ENCODE measurements around the gene TPD52L2.

Gene TPD52L2

GRCh38 chr20:63864978-63865640 lies at the start of gene TPD52L2:
TPD52L2 (plus strand) TSS chr20:63865270; CDS start chr20:63865366, 96 bp downstream.
- Mint-ChIP-seq H3K4me3 (peak within 1 kb of the TSS; percentile 93), H3K27ac (peak within 1 kb of the TSS; percentile 96), H3K4me1 (ENCODE audit: low read depth) (peaks cover 20% of the 10 kb centered on the region), H3K9me3 (no peaks in the 10 kb centered on the region), H3K27me3 (no peaks in the 10 kb centered on the region), H3K36me3 (ENCODE audit: low read depth) (peaks cover 31% of the 10 kb centered on the region)

- Mint-ChIP-seq H3K36me3 (ENCODE audit: low read depth) (no peaks in the 10 kb centered on the region), H3K4me3 (no peak overlapping the region), H3K27ac (no peak overlapping the region), H3K9me3 (no peaks in the 10 kb centered on the region), H3K27me3 (no peaks in the 10 kb centered on the region), H3K4me1 (ENCODE audit: low read depth) (no peaks in the 10 kb centered on the region)
Measured at GRCh38 chr20:63815615-63816253, 49.3 kb upstream of the TPD52L2 start.

GRCh38 chr20:63819224-63819921 lies 45.7 kb upstream of the TPD52L2 start:
- Mint-ChIP-seq H3K4me3 (peak overlapping the region; percentile 33), H3K36me3 (ENCODE audit: low read depth) (no peaks in the 10 kb centered on the region), H3K27ac (no peak overlapping the region), H3K4me1 (ENCODE audit: low read depth) (no peaks in the 10 kb centered on the region), H3K9me3 (no peaks in the 10 kb centered on the region), H3K27me3 (no peaks in the 10 kb centered on the region)

GRCh38 chr20:63821811-63822210 lies 43.3 kb upstream of the TPD52L2 start:
- Mint-ChIP-seq H3K4me1 (ENCODE audit: low read depth) (peaks cover 8% of the 10 kb centered on the region), H3K9me3 (no peaks in the 10 kb centered on the region), H3K27ac (no peak overlapping the region), H3K27me3 (peaks cover 9% of the 10 kb centered on the region), H3K4me3 (no peak overlapping the region), H3K36me3 (ENCODE audit: low read depth) (no peaks in the 10 kb centered on the region)

GRCh38 chr20:63822276-63822696 lies 42.8 kb upstream of the TPD52L2 start:
- Mint-ChIP-seq H3K4me3 (no peak overlapping the region), H3K27me3 (peaks cover 9% of the 10 kb centered on the region), H3K27ac (no peak overlapping the region), H3K4me1 (ENCODE audit: low read depth) (peaks cover 8% of the 10 kb centered on the region), H3K9me3 (no peaks in the 10 kb centered on the region), H3K36me3 (ENCODE audit: low read depth) (no peaks in the 10 kb centered on the region)

- peaks cover 8% of the 10 kb centered on the region for H3K4me1 Mint-ChIP-seq (ENCODE audit: low read depth)
- peaks cover 18% of the 10 kb centered on the region for H3K27me3 Mint-ChIP-seq
- H3K9me3 Mint-ChIP-seq = no peaks in the 10 kb centered on the region
- no peaks in the 10 kb centered on the region for H3K36me3 Mint-ChIP-seq (ENCODE audit: low read depth)
- H3K4me3 Mint-ChIP-seq = no peak overlapping the region
- H3K27ac Mint-ChIP-seq = no peak overlapping the region
Measured at GRCh38 chr20:63823691-63824311, 41.3 kb upstream of the TPD52L2 start.

GRCh38 chr20:63825331-63826118 lies 39.5 kb upstream of the TPD52L2 start:
- Mint-ChIP-seq H3K9me3 (no peaks in the 10 kb centered on the region), H3K36me3 (ENCODE audit: low read depth) (no peaks in the 10 kb centered on the region), H3K27ac (no peak overlapping the region), H3K4me1 (ENCODE audit: low read depth) (peaks cover 18% of the 10 kb centered on the region), H3K27me3 (peaks cover 31% of the 10 kb centered on the region), H3K4me3 (no peak overlapping the region)

- H3K4me1 Mint-ChIP-seq (ENCODE audit: low read depth) = peaks cover 18% of the 10 kb centered on the region
- no peaks in the 10 kb centered on the region for H3K36me3 Mint-ChIP-seq (ENCODE audit: low read depth)
- H3K27ac Mint-ChIP-seq = no peak overlapping the region
- H3K4me3 Mint-ChIP-seq = no peak overlapping the region
- no peaks in the 10 kb centered on the region for H3K9me3 Mint-ChIP-seq
- peaks cover 31% of the 10 kb centered on the region for H3K27me3 Mint-ChIP-seq
Measured at GRCh38 chr20:63826753-63827152, 38.3 kb upstream of the TPD52L2 start.

- H3K27me3 Mint-ChIP-seq = peaks cover 31% of the 10 kb centered on the region
- no peak overlapping the region for H3K27ac Mint-ChIP-seq
- H3K4me3 Mint-ChIP-seq = no peak overlapping the region
- H3K4me1 Mint-ChIP-seq (ENCODE audit: low read depth) = peaks cover 18% of the 10 kb centered on the region
- no peaks in the 10 kb centered on the region for H3K36me3 Mint-ChIP-seq (ENCODE audit: low read depth)
- H3K9me3 Mint-ChIP-seq = no peaks in the 10 kb centered on the region
Measured at GRCh38 chr20:63828124-63828523, 36.9 kb upstream of the TPD52L2 start.

GRCh38 chr20:63828545-63828944 lies 36.5 kb upstream of the TPD52L2 start:
- Mint-ChIP-seq H3K4me3 (no peak overlapping the region), H3K9me3 (no peaks in the 10 kb centered on the region), H3K27ac (no peak overlapping the region), H3K36me3 (ENCODE audit: low read depth) (no peaks in the 10 kb centered on the region), H3K4me1 (ENCODE audit: low read depth) (peaks cover 18% of the 10 kb centered on the region), H3K27me3 (peaks cover 31% of the 10 kb centered on the region)

- Mint-ChIP-seq H3K9me3 (no peaks in the 10 kb centered on the region), H3K27me3 (peaks cover 31% of the 10 kb centered on the region), H3K4me3 (peak overlapping the region; percentile 81), H3K36me3 (ENCODE audit: low read depth) (no peaks in the 10 kb centered on the region), H3K4me1 (ENCODE audit: low read depth) (peaks cover 18% of the 10 kb centered on the region), H3K27ac (no peak overlapping the region)
Measured at GRCh38 chr20:63828951-63829350, 36.1 kb upstream of the TPD52L2 start.

GRCh38 chr20:63829603-63829944 lies 35.5 kb upstream of the TPD52L2 start:
- H3K36me3 Mint-ChIP-seq (ENCODE audit: low read depth) = no peaks in the 10 kb centered on the region
- no peaks in the 10 kb centered on the region for H3K9me3 Mint-ChIP-seq
- H3K4me3 Mint-ChIP-seq = peak overlapping the region; percentile 81
- H3K27me3 Mint-ChIP-seq = peaks cover 31% of the 10 kb centered on the region
- H3K27ac Mint-ChIP-seq = peak overlapping the region; percentile 57
- peaks cover 18% of the 10 kb centered on the region for H3K4me1 Mint-ChIP-seq (ENCODE audit: low read depth)

GRCh38 chr20:63829945-63830835 lies 34.9 kb upstream of the TPD52L2 start:
- H3K36me3 Mint-ChIP-seq (ENCODE audit: low read depth) = no peaks in the 10 kb centered on the region
- peak overlapping the region; percentile 57 for H3K27ac Mint-ChIP-seq
- H3K9me3 Mint-ChIP-seq = no peaks in the 10 kb centered on the region
- peak overlapping the region; percentile 81 for H3K4me3 Mint-ChIP-seq
- H3K4me1 Mint-ChIP-seq (ENCODE audit: low read depth) = peaks cover 18% of the 10 kb centered on the region
- peaks cover 31% of the 10 kb centered on the region for H3K27me3 Mint-ChIP-seq
